Anterior cingulate cortex (tissue), 58 donors: ENCODE measurements around the gene CACNB1.

Experiments used
- DNase-seq, 58 donors: peaks; one replicate each; lab custom pipeline; 2025; lab: John Stamatoyannopoulos, UW

The CACNB1 gene

GRCh38 chr17:39227364-39227919 lies 30.0 kb upstream of the CACNB1 start:
- DNase-seq, result no peak

GRCh38 chr17:39225959-39226683 lies 28.7 kb upstream of the CACNB1 start:
- DNase-seq, result peak in 45 of 58 donors; percentile 8 to 87 (median 46)

- peak in 1 of 58 donors; percentile 26 for DNase-seq
These were observed 28.0 kb upstream of the CACNB1 start, which contains the start of gene STAC2 for GRCh38 chr17:39225308-39225958. Gene STAC2, minus strand, starts transcription at chr17:39225945. Its CDS starts 443 bp downstream, at chr17:39225502.

GRCh38 chr17:39224778-39225307 lies 27.4 kb upstream of the CACNB1 start:
- DNase-seq, result no peak

- no peak for DNase-seq
These were observed 26.7 kb upstream of the CACNB1 start for GRCh38 chr17:39223907-39224777.

GRCh38 chr17:39222866-39223834 lies 25.7 kb upstream of the CACNB1 start:
- DNase-seq, result no peak

GRCh38 chr17:39222151-39222550 lies 24.7 kb upstream of the CACNB1 start:
- DNase-seq, result no peak

- DNase-seq, result no peak
These were observed 24.1 kb upstream of the CACNB1 start for GRCh38 chr17:39221572-39221971.

GRCh38 chr17:39219647-39220154 lies 22.2 kb upstream of the CACNB1 start:
- peak in 48 of 58 donors; percentile 19 to 93 (median 68) for DNase-seq

- DNase-seq, result no peak
These were observed 21.4 kb upstream of the CACNB1 start for GRCh38 chr17:39218906-39219305.

GRCh38 chr17:39217734-39218369 lies 20.4 kb upstream of the CACNB1 start:
- no peak for DNase-seq

- DNase-seq, result no peak
These were observed 16.4 kb upstream of the CACNB1 start for GRCh38 chr17:39213852-39214251.

GRCh38 chr17:39212841-39213480 lies 15.5 kb upstream of the CACNB1 start:
- no peak for DNase-seq

GRCh38 chr17:39212195-39212810 lies 14.8 kb upstream of the CACNB1 start:
- peak in 4 of 58 donors; percentile 12 to 43 (median 20) for DNase-seq

GRCh38 chr17:39210093-39210434 lies 12.6 kb upstream of the CACNB1 start:
- no peak for DNase-seq

GRCh38 chr17:39209317-39210092 lies 12.0 kb upstream of the CACNB1 start:
- peak in 35 of 58 donors; percentile 13 to 75 (median 43) for DNase-seq

- peak in 1 of 58 donors; percentile 33 for DNase-seq
These were observed 11.4 kb upstream of the CACNB1 start for GRCh38 chr17:39208893-39209292.
